Measurements from ENCODE around the gene MCRIP2.
A peak's percentile ranks its signal among the peaks of the same experiment; 100 is the strongest.

The MCRIP2 gene

DNA sequence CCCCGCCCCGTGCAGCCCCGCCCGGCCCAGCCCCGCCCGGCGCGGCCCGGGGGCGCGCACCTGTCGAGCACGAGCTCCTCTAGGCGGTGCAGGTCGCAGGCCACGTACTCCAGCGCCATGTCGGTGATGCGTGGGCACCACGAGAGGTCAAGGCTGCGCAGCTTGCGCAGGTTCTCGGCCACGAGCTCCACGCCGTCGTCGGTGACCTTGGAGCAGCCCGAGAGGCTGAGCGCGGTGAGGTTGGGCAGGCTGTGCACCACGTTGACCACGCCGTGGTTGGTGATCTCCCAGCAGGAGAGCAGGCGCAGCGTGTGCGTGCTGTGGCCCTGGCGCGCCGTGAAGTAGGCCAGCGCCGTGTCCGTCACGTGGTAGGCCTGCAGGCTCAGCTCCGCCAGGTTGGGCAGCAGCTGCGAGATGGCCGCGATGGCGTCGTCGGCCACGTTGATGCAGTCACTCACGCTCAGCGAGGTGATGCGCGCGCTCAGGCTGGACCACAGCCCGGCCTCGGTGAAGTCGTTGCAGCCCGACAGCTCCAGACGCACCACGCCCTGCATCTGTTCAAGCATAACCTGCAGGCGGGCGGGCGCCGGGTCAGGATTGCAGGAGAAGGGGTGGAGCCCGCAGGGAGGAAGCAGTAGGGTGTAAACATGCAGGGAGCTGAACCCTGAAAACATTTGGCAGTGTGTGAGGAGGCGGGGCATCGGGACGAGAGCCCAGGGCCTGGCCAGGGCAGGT is 53.9 kb downstream of the MCRIP2 start:
- peak; percentile 40 for DNase-seq (ENCODE audit: low read depth, low spot score)
